GM12864 (cell line): Measurements from ENCODE around the gene RHOJ.
"Not testable (repeated sequence)": the region's sequence is repeated elsewhere in the genome, so short reads cannot be mapped to it uniquely, and the experiment has no call there.

ENCODE experiments used
- DNase-seq: peaks from one replicate; pipeline ENCODE4 v3.0.0-alpha.2; 2011; ENCODE audit warnings: low read depth
- H3K4me3 ChIP-seq: 2 replicates; pipeline ENCODE4 v1.5.1; 2011; ENCODE audit warnings: mild to moderate bottlenecking, low read depth, low read length, control low read depth
- TF ChIP-seq, protein P1 (sequence below): IDR thresholded peaks from 2 replicates; pipeline ENCODE4 v1.5.1; 2011; ENCODE audit warnings: low read depth, mild to moderate bottlenecking, moderate library complexity, low read length, control low read depth, inconsistent platforms; ENCODE audit errors: missing control alignments

Gene RHOJ

DNA sequence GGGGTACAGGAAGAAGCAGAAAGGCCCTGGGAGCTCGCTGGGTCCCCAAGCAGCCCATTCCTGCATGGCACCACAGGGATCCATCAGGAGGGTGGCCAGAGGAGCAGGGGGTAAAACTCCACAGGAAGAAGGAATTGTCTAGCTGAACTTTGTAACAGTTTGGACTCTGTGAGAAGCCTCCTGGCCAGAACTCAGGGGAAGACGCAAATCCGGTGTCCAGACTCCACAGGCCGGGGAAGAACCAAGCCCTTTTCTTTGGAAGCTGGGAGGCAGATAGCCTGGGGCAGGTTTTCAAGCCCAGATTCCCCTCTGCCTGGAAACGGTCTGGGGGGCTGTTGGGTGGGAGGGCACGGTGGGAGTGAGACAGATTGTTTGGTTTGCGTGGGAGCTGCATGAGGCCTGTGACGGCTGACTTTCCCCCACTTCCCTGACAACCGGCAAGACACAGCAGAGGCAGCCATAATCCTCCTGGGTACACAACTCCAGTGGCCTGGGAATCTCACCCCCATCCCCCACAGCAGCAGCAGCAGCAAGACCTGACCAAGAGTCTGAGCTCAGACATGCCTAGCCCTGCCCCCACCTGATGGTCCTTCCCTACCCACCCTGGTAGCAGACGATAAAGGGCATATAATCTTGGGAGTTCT lies 97.8 kb downstream of the RHOJ start:
- TF ChIP-seq, protein P1, sequence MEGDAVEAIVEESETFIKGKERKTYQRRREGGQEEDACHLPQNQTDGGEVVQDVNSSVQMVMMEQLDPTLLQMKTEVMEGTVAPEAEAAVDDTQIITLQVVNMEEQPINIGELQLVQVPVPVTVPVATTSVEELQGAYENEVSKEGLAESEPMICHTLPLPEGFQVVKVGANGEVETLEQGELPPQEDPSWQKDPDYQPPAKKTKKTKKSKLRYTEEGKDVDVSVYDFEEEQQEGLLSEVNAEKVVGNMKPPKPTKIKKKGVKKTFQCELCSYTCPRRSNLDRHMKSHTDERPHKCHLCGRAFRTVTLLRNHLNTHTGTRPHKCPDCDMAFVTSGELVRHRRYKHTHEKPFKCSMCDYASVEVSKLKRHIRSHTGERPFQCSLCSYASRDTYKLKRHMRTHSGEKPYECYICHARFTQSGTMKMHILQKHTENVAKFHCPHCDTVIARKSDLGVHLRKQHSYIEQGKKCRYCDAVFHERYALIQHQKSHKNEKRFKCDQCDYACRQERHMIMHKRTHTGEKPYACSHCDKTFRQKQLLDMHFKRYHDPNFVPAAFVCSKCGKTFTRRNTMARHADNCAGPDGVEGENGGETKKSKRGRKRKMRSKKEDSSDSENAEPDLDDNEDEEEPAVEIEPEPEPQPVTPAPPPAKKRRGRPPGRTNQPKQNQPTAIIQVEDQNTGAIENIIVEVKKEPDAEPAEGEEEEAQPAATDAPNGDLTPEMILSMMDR, result no peak
- no peak for DNase-seq
- no peak overlapping the region for H3K4me3 ChIP-seq

DNA sequence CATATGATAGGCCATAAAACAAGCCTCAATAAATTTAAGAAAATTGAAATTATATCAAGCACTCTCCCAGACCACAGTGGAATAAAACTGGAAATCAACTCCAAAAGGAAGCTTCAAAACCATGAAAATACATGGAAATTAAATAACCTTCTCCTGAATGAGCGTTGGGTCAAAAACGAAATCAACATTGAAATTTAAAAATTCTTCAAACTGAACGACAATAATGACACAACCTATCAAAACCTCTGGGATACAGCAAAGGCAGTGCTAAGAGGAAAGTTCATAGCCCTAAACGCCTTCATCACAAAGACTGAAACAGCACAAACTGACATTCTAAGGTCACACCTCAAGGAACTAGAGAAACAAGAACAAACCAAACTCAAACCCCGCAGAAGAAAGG lies 100.2 kb downstream of the RHOJ start:
- DNase-seq, H3K4me3 ChIP-seq: not testable (repeated sequence)

DNA sequence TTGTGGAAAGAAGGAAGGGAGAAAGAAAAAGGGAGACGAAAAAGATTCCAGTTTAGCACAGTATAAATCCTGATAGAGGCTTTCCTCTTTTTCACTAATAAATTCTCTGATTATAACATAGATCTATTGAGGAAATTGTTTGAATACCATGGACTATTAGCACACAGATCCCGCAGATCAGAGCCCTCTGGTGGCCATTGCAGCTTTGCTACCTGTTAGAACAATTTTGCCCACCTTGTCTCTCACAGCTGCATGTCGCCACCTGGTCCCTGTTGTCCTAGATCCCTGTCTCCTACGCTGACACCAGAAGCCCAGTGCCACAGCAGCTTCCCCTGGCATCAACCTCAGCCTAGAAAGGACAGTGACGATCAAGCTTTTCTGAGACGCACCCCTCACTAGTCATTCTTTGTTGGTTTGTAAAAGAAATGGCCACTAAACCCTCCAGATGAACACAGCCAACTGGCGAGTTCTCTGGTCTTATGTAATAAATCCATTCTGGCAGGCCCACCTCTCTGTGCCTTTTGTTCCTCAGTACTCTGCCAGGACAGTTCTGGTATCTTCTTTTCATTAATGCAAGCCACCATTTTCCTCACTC lies 104.6 kb downstream of the RHOJ start:
- no peak overlapping the region for H3K4me3 ChIP-seq
- TF ChIP-seq, protein P1, result peak; percentile 74
- DNase-seq, result no peak

DNA sequence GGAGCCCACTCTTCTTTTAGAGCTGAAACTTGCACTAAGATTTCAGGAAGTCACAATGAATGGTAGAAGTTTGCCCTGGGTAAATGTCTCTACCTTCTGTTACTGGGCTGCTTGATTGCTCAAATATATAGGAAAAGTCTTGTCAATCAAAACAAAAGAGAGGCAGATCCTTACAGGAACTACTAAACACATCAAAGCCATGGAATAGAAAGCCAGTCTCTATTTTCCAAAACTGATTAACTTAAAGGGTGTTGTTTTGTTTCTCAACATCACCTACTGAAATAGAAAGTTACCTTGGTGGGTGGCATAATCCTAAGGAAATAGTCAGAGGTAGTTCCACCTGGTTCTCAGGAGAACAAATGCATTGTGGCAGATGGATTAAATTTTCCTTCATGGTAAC lies 114.6 kb downstream of the RHOJ start, which contains the start of gene GPHB5:
Gene GPHB5, minus strand, starts transcription at position 101 of the 400 bp plus-strand sequence. CDS start 1,086 bp downstream, outside the sequence.
- TF ChIP-seq, protein P1, result no peak
- no peak for DNase-seq

DNA sequence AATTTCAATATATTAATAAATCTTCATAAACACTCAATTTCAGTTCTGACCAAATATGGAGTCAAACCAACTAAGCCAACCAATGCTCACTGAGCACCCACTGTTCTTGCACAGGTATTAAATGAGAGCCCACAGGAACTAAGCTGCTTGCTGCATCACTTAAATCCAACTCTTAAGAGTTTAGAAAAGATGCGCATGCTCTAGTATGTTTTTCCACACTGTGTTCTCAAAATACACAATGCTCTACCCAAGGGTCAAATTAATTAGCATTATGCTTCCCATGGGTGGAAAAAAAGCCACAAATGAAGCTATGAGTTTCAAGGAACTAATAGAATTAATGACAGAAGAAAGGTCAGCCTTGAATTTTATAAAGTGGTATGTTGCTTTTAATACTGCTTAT lies 118.2 kb downstream of the RHOJ start:
- TF ChIP-seq, protein P1, result no peak
- H3K4me3 ChIP-seq, result no peak overlapping the region
- no peak for DNase-seq

More for the DNA sequence above, 114.6 kb downstream of the RHOJ start, which contains the start of gene GPHB5:
- no peak within 1 kb of the TSS for H3K4me3 ChIP-seq

DNA sequence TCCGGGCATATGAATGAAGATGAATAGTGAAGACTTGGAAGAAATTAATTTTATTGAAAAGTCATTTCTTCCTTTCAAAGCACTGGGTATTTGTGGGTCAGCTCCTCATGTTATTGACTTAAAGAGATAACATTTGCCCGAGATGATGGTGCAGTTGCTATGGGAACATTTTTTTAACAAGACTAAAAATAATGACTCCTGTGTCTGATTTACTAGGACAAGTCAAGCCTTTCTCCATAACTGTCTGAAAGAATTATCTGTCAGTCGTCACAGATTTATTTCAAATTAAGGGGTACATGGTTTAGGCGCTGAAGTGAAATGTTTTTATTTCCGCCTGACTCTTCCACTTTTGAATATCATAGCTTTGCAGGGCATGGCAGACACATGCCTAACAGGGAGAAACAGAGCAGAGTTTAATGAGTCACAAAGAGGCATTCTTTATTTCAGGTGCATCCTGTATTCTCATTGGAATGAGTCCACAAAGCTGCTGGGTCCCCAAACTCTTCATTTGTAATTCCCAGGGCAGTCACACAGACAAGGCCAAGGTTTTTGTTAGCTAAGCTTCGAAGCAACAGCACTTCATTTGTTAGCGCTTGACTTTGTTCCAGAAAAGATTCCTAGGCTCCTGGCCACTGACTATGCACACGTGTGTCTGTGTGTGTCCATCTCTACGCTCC lies 118.8 kb downstream of the RHOJ start:
- TF ChIP-seq, protein P1, result no peak
- no peak for DNase-seq
- H3K4me3 ChIP-seq, result no peak overlapping the region

DNA sequence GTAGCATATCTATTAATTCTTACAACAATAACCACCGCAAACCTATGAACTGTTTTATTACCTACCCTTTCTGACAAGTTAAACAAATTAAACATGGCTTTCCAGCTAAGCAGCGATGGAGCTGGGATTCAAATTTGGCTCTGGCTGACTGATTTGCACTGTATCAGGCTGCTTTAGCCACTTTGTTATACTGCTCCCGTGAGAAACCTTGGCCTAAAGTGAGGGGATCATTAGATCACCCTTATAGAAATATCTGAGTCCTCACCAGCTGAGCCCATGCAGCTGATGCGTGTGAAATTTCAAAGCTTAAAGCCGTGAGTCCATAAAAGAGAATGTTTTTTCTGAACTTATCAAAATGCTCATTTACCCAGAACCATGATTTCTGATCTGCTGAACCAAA lies 122.6 kb downstream of the RHOJ start:
- TF ChIP-seq, protein P1, result no peak
- DNase-seq, result no peak
- no peak overlapping the region for H3K4me3 ChIP-seq
